COLO829 (cell line): ENCODE results near the gene GPX2.

Source experiments
- DNase-seq: peaks from one replicate; pipeline ENCODE4 v3.0.0; 2012; ENCODE audit warnings: low spot score

The GPX2 gene

GRCh38 chr14:64942531-64943111, at the start of gene GPX2:
Gene GPX2 (minus strand): TSS chr14:64942745. CDS start chr14:64942726, 19 bp downstream.
- no peak for DNase-seq

GRCh38 chr14:64990939-64991338, 48.4 kb upstream of the GPX2 start:
- no peak for DNase-seq

- peak; percentile 85 for DNase-seq
Measured at GRCh38 chr14:64990296-64990695, 47.8 kb upstream of the GPX2 start.

- no peak for DNase-seq
Measured at GRCh38 chr14:64987438-64987767, 44.9 kb upstream of the GPX2 start.

- peak; percentile 97 for DNase-seq
Measured at GRCh38 chr14:64986648-64987437, 44.3 kb upstream of the GPX2 start, which contains the start of gene FNTB. Gene FNTB (plus strand): TSS chr14:64986895. CDS start chr14:64986954, 59 bp downstream.

- peak; percentile 65 for DNase-seq
Measured at GRCh38 chr14:64983439-64984310, 41.1 kb upstream of the GPX2 start.

- DNase-seq: no peak
Measured at GRCh38 chr14:64979336-64980074, 37.0 kb upstream of the GPX2 start.

- no peak for DNase-seq
Measured at GRCh38 chr14:64974563-64974962, 32.0 kb upstream of the GPX2 start.

- DNase-seq: no peak
Measured at GRCh38 chr14:64973826-64974225, 31.3 kb upstream of the GPX2 start.

GRCh38 chr14:64973026-64973442, 30.5 kb upstream of the GPX2 start:
- no peak for DNase-seq

- no peak for DNase-seq
Measured at GRCh38 chr14:64971943-64972791, 29.6 kb upstream of the GPX2 start, which contains the start of gene RAB15. Gene RAB15 (minus strand): TSS chr14:64972336. CDS start chr14:64972076, 260 bp downstream.

GRCh38 chr14:64971491-64971942, 29.0 kb upstream of the GPX2 start:
- DNase-seq: no peak

GRCh38 chr14:64970776-64971477, 28.4 kb upstream of the GPX2 start:
- no peak for DNase-seq

GRCh38 chr14:64970041-64970440, 27.5 kb upstream of the GPX2 start:
- DNase-seq: no peak

GRCh38 chr14:64968651-64969050, 26.1 kb upstream of the GPX2 start:
- DNase-seq: no peak

GRCh38 chr14:64968167-64968566, 25.6 kb upstream of the GPX2 start:
- DNase-seq: no peak

- no peak for DNase-seq
Measured at GRCh38 chr14:64966976-64967375, 24.4 kb upstream of the GPX2 start.

- DNase-seq: no peak
Measured at GRCh38 chr14:64965356-64966000, 22.9 kb upstream of the GPX2 start.

- no peak for DNase-seq
Measured at GRCh38 chr14:64963611-64964010, 21.1 kb upstream of the GPX2 start.
